K562 (cell line): Measurements from ENCODE around the gene LACTB. TPM values are rescaled to one million over a fixed set of nuclear protein-coding genes. Genes with fewer than 3 reads are reported as not detected.

Source experiments
- ATAC-seq: fragments of 200-7000 bp; cut with Tn5 transposase; 3 replicates; pipeline ENCODE4 v1.9.1; 2020; ENCODE audit warnings: moderate library complexity
- BruUV-seq: library from RNA; stranded (reverse); fragments of 400-500 nt; replicated peaks from 2 replicates; lab custom pipeline; 2021; lab: Mats Ljungman, UMichigan
- CTCF ChIA-PET: fragments of 300-600 bp; formaldehyde crosslinking; extraction: SDS; loops from one replicate; lab custom pipeline; 2021; ENCODE audit warnings: low intra/inter-chr PET ratio; lab: Yijun Ruan, JAX
- POLR2A ChIA-PET: fragments of 300-600, 350-650 bp; sonication (Branson Sonifier 250); formaldehyde crosslinking; extraction: SDS; loops from one replicate; lab custom pipeline; 2021; ENCODE audit warnings: antibody characterized with exemption, inconsistent platforms; lab: Yijun Ruan, JAX
- DNase-seq, 4 experiments: peaks; one replicate each; pipeline versions ENCODE4 v3.0.0 to v3.0.0-alpha.2; 2011 to 2018; ENCODE audit warnings: low spot score in 3 of 4, mixed read lengths in 3 of 4; ENCODE audit errors: extremely low read depth in 1 of 4
- FAIRE-seq: peaks from 2 replicates; lab custom pipeline; 2011; peaks lifted over from hg19 to GRCh38; lab: Jason Lieb, UNC
- H2AFZ ChIP-seq: 2 replicates; pipeline ENCODE4 v1.6.0; 2011; ENCODE audit warnings: low read depth, low read length, control low read depth, inconsistent platforms
- H3K27ac ChIP-seq: fragments of 200-600 bp; 3 replicates; pipeline ENCODE4 v1.8.0; 2011; ENCODE audit warnings: low read depth, mild to moderate bottlenecking, control low read depth, inconsistent platforms, low read length, moderate library complexity, mixed read lengths; ENCODE audit errors: extremely low read depth
- H3K27me3 ChIP-seq, 2 experiments: fragments of 300-600 bp in 1 of 2; 2 replicates in 1 of 2; 3 replicates in 1 of 2; pipeline versions ENCODE4 v1.6.0 to v1.8.0; 2011; ENCODE audit warnings: inconsistent platforms in 2 of 2, low read length in 2 of 2, mild to moderate bottlenecking in 1 of 2, mixed read lengths in 1 of 2, moderate library complexity in 1 of 2; ENCODE audit not compliant: control insufficient read depth in 2 of 2, insufficient read depth in 2 of 2
- H3K36me3 ChIP-seq: fragments of 300-600 bp; 3 replicates; pipeline ENCODE4 v1.8.0; 2011; ENCODE audit warnings: mild to moderate bottlenecking, low read length, inconsistent platforms; ENCODE audit not compliant: control insufficient read depth, insufficient read depth
- H3K4me1 ChIP-seq, 2 experiments: fragments of 200-600 bp in 1 of 2; replicated peaks in 1 of 2; 2 replicates in 1 of 2; 3 replicates in 1 of 2; pipeline versions ENCODE4 v1.5.1 to v1.8.0; 2011; ENCODE audit warnings: inconsistent platforms in 2 of 2, low read length in 2 of 2, mild to moderate bottlenecking in 1 of 2, mixed read lengths in 1 of 2, moderate library complexity in 1 of 2; ENCODE audit not compliant: control insufficient read depth in 2 of 2, insufficient read depth in 2 of 2
- H3K4me2 ChIP-seq: 2 replicates; pipeline ENCODE4 v1.6.1; 2011; ENCODE audit warnings: low read length, control low read depth, inconsistent platforms, mixed read lengths; ENCODE audit not compliant: insufficient read depth
- H3K4me3 ChIP-seq: fragments of 200-600 bp; sonication (generic), shearing (Covaris generic); 2 replicates; pipeline ENCODE4 v1.5.1; 2016; ENCODE audit warnings: control low read depth, inconsistent platforms
- H3K79me2 ChIP-seq: fragments of 200-600 bp; 3 replicates; pipeline ENCODE4 v1.8.0; 2011; ENCODE audit warnings: low read length, inconsistent platforms; ENCODE audit not compliant: control insufficient read depth, insufficient read depth
- H3K9ac ChIP-seq, 2 experiments: 2 replicates each; pipeline versions ENCODE4 v1.6.0 to v1.6.1; 2011; ENCODE audit warnings: low read depth in 2 of 2, low read length in 2 of 2, control low read depth in 1 of 2, inconsistent platforms in 1 of 2, mild to moderate bottlenecking in 1 of 2, mixed read lengths in 1 of 2; ENCODE audit not compliant: insufficient read depth in 1 of 2
- H3K9me1 ChIP-seq: one replicate; pipeline ENCODE4 v1.6.0; 2011; ENCODE audit warnings: inconsistent platforms, mild to moderate bottlenecking, low read length, moderate library complexity; ENCODE audit not compliant: control insufficient read depth, insufficient read depth
- H3K9me3 ChIP-seq: replicated peaks from 2 replicates; pipeline ENCODE4 v1.5.1; 2011; ENCODE audit warnings: low read depth, low read length, inconsistent platforms; ENCODE audit not compliant: control insufficient read depth, insufficient read depth
- H4K20me1 ChIP-seq: replicated peaks from 2 replicates; pipeline ENCODE4 v1.6.1; 2011; ENCODE audit warnings: low read length, inconsistent platforms, mixed read lengths; ENCODE audit not compliant: control insufficient read depth, insufficient read depth
- ETS2 ChIP-seq: IDR thresholded peaks from 2 replicates; pipeline ENCODE4 v1.6.1; 2016; ENCODE audit warnings: borderline replicate concordance, missing genetic modification characterization, mild to moderate bottlenecking, moderate library complexity, missing compliant biosample characterization; ENCODE audit not compliant: poor library complexity, severe bottlenecking
- ETV1 ChIP-seq: fragments of 450-650 bp; conservative IDR thresholded peaks from 2 replicates; pipeline ENCODE4 v1.6.1; 2016; ENCODE audit warnings: missing genetic modification characterization, control low read depth, low read depth, missing compliant biosample characterization
- GATAD2B ChIP-seq: fragments of 450-650 bp; IDR thresholded peaks from 2 replicates; pipeline ENCODE4 v1.6.1; 2017; ENCODE audit warnings: mild to moderate bottlenecking, borderline replicate concordance
- MAFG ChIP-seq: fragments of 450-650 bp; conservative IDR thresholded peaks from 2 replicates; pipeline ENCODE4 v1.6.1; 2016; ENCODE audit warnings: missing genetic modification characterization, missing compliant biosample characterization
- SMC3 ChIP-seq: conservative IDR thresholded peaks from 2 replicates; pipeline ENCODE4 v1.6.1; 2011; ENCODE audit warnings: low read depth, low read length, improper control_type of control experiment; ENCODE audit not compliant: insufficient read depth
- ZNF830 ChIP-seq: fragments of 250-450 bp; sonication (Bioruptor Pico); IDR thresholded peaks from 2 replicates; pipeline ENCODE4 v1.5.0; 2021; ENCODE audit warnings: mild to moderate bottlenecking
- WGBS: fragments of 100-300 bp; shearing (Covaris generic); methylation state at CpG from one replicate; pipeline ENCODE4 v1.1.6; 2016; ENCODE audit warnings: low coverage, mixed read lengths; ENCODE audit not compliant: insufficient coverage; ENCODE audit errors: missing lambda C conversion rate; 5-methylcytosine and 5-hydroxymethylcytosine counted together
- in situ Hi-C: fragments of 300-500 bp; cut with MboI; formaldehyde crosslinking; loops from 4 replicates; pipeline ENCODE4 v1.15.0; 2018; ENCODE audit warnings: inconsistent platforms, mixed read lengths
- intact Hi-C: fragments of 100-400 bp; cut with micrococcal nuclease; formaldehyde crosslinking; loops from 2 replicates; pipeline ENCODE4 v1.14.2; 2022
- polyA plus RNA-seq, 8 experiments: library from polyadenylated mRNA; depleted of rRNA in 4 of 8; stranded (reverse) in 5 of 8; unstranded in 3 of 8; fragments of >200 nt; fragmentation: Nextera tagmentation in 2 of 8; fragmentation: Illumina TruSeq in 1 of 8; extraction: Ambion mirVana in 2 of 8; extraction: Trizol in 1 of 8; gene quantifications; 2 replicates each; pipeline versions ENCODE4 v1.2.1 to v1.2.3, GENCODE V29; 2011 to 2014; ENCODE audit warnings: inconsistent platforms in 1 of 8, missing spikeins in 1 of 8
- total RNA-seq, 7 experiments: library from RNA; depleted of rRNA in 6 of 7; stranded (reverse); fragments of >200 nt in 6 of 7; fragmentation: Illumina TruSeq in 2 of 7; extraction: Trizol in 2 of 7; gene quantifications; 2 replicates each; pipeline versions ENCODE4 v1.2.1 to v1.2.3, GENCODE V29; 2011 to 2021; ENCODE audit warnings: low replicate concordance in 1 of 7
- TF ChIP-seq, protein P1 (sequence below), 2 experiments: fragments of 450-650 bp; formaldehyde crosslinking in 1 of 2; IDR thresholded peaks; 2 replicates each; pipeline versions ENCODE4 v1.4.0 to v1.6.1; 2014 to 2020; ENCODE audit warnings: mild to moderate bottlenecking in 2 of 2, borderline replicate concordance in 1 of 2, low read depth in 1 of 2
- TF ChIP-seq, protein P2 (sequence below), 3 experiments: IDR thresholded peaks in 2 of 3; conservative IDR thresholded peaks in 1 of 3; 2 replicates each; pipeline ENCODE4 v1.5.1; 2011 to 2012; ENCODE audit warnings: low read length in 3 of 3, mild to moderate bottlenecking in 3 of 3, control low read depth in 2 of 3, improper control_type of control experiment in 1 of 3, inconsistent platforms in 1 of 3, low read depth in 1 of 3, mixed read lengths in 1 of 3, moderate library complexity in 1 of 3; ENCODE audit not compliant: insufficient read depth in 2 of 3

The LACTB gene
- total and polyA plus RNA-seq, 9 of the 15 experiments (the other 6 are each of a cell fraction or from before 2014, with no cell fraction given): 3.1 to 15.5 (median 9.8) TPM

DNA sequence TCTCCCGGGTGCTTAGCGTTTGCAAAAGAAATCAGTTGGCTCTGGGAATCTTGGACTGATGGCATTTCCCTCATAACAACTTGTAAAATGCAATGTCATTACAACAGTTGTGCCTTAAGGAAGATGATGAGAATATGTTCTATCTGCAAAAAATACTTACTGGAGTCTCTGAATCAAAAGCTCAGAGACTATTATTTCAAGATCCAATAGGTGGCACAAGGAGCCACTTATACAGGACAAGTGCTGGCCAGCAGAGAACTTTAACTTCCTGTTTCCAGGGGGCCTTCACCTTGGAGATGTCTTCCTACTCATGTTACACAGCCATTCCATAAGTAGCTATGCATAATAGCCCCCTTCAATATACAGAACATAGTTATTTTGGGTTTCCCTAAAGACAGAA lies 44.6 kb downstream of the LACTB start:
- intact Hi-C loops: loop anchor here (10.0 kb wide), 1 partner anchor 239 kb away; no protein-coding TSS in a partner anchor
- no peak for TF ChIP-seq ETS2
- peak; percentile 43; the same call in 1 of the 2 replicates for TF ChIP-seq GATAD2B
- TF ChIP-seq, protein P1, sequence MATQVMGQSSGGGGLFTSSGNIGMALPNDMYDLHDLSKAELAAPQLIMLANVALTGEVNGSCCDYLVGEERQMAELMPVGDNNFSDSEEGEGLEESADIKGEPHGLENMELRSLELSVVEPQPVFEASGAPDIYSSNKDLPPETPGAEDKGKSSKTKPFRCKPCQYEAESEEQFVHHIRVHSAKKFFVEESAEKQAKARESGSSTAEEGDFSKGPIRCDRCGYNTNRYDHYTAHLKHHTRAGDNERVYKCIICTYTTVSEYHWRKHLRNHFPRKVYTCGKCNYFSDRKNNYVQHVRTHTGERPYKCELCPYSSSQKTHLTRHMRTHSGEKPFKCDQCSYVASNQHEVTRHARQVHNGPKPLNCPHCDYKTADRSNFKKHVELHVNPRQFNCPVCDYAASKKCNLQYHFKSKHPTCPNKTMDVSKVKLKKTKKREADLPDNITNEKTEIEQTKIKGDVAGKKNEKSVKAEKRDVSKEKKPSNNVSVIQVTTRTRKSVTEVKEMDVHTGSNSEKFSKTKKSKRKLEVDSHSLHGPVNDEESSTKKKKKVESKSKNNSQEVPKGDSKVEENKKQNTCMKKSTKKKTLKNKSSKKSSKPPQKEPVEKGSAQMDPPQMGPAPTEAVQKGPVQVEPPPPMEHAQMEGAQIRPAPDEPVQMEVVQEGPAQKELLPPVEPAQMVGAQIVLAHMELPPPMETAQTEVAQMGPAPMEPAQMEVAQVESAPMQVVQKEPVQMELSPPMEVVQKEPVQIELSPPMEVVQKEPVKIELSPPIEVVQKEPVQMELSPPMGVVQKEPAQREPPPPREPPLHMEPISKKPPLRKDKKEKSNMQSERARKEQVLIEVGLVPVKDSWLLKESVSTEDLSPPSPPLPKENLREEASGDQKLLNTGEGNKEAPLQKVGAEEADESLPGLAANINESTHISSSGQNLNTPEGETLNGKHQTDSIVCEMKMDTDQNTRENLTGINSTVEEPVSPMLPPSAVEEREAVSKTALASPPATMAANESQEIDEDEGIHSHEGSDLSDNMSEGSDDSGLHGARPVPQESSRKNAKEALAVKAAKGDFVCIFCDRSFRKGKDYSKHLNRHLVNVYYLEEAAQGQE (IDR thresholded peaks at IDR 0.05; ENCODE audit: borderline replicate concordance): peak; percentile 63; the same call in 1 of the 2 replicates
- TF ChIP-seq, protein P1 (CRISPR knock-in tag; IDR thresholded peaks at IDR 0.05; ENCODE audit: low read depth): no peak
- TF ChIP-seq ZNF830 (CRISPR knock-in tag): no peak
- TF ChIP-seq MAFG (tag): peak; percentile 40; the same call in 1 of the 2 replicates
- TF ChIP-seq, protein P2, sequence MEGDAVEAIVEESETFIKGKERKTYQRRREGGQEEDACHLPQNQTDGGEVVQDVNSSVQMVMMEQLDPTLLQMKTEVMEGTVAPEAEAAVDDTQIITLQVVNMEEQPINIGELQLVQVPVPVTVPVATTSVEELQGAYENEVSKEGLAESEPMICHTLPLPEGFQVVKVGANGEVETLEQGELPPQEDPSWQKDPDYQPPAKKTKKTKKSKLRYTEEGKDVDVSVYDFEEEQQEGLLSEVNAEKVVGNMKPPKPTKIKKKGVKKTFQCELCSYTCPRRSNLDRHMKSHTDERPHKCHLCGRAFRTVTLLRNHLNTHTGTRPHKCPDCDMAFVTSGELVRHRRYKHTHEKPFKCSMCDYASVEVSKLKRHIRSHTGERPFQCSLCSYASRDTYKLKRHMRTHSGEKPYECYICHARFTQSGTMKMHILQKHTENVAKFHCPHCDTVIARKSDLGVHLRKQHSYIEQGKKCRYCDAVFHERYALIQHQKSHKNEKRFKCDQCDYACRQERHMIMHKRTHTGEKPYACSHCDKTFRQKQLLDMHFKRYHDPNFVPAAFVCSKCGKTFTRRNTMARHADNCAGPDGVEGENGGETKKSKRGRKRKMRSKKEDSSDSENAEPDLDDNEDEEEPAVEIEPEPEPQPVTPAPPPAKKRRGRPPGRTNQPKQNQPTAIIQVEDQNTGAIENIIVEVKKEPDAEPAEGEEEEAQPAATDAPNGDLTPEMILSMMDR (IDR thresholded peaks at IDR 0.05 in 2 of 3, conservative IDR thresholded peaks at IDR 0.05 in 1 of 3; ENCODE audit: insufficient read depth in 2 of 3, low read depth in 1 of 3, low read length in 3 of 3): peak; percentile 23 to 60 (median 37); a peak in 3 of 6 replicates
- 0 out of 2 replicates have a peak, but pooled peaks have one; percentile 33 for TF ChIP-seq SMC3
- peak; percentile 60 for TF ChIP-seq ETV1

More for the DNA sequence above, 44.6 kb downstream of the LACTB start:
- POLR2A ChIA-PET: interaction anchor here (1.3 to 1.5 kb wide), 5 partner anchors 9 to 126 kb away, joined by 3 to 8 read pairs (median 4); partner anchors contain the start of gene RPS27L
- no peaks in the 10 kb centered on the region for H3K9me1 ChIP-seq
- no peaks in the 10 kb centered on the region for H3K4me1 ChIP-seq
- H3K9me3 ChIP-seq: no peaks in the 10 kb centered on the region
- H3K36me3 ChIP-seq: no peaks in the 10 kb centered on the region
- H3K79me2 ChIP-seq: no peaks in the 10 kb centered on the region
- peak in 2 of 4 experiments; percentile 51 to 60 for DNase-seq
- no peak overlapping the region for H3K9ac ChIP-seq
- FAIRE-seq: peak; percentile 87
- ATAC-seq: peak; percentile 90
- 86% methylated on average over 2 of the region's 2 CpGs for WGBS
- no peak overlapping the region for H3K4me3 ChIP-seq
- H2AFZ ChIP-seq: peak overlapping the region; percentile 80
- H4K20me1 ChIP-seq: no peaks in the 10 kb centered on the region
- in situ Hi-C loops: no loop called here
- CTCF ChIA-PET: interaction anchor here (1.0 kb wide), 1 partner anchor 237 kb away, joined by 3 read pairs; no protein-coding TSS in a partner anchor
- no peak overlapping the region for H3K27ac ChIP-seq
- H3K27me3 ChIP-seq: no peaks in the 10 kb centered on the region
- H3K4me2 ChIP-seq: no peak overlapping the region
- no TSS peak for BruUV-seq
